ENCODE results near the gene KIF26A.

GRCh38 chr14:104179564-104180129 lies 41.3 kb downstream of the KIF26A start:
- TF ChIP-seq, protein P1, sequence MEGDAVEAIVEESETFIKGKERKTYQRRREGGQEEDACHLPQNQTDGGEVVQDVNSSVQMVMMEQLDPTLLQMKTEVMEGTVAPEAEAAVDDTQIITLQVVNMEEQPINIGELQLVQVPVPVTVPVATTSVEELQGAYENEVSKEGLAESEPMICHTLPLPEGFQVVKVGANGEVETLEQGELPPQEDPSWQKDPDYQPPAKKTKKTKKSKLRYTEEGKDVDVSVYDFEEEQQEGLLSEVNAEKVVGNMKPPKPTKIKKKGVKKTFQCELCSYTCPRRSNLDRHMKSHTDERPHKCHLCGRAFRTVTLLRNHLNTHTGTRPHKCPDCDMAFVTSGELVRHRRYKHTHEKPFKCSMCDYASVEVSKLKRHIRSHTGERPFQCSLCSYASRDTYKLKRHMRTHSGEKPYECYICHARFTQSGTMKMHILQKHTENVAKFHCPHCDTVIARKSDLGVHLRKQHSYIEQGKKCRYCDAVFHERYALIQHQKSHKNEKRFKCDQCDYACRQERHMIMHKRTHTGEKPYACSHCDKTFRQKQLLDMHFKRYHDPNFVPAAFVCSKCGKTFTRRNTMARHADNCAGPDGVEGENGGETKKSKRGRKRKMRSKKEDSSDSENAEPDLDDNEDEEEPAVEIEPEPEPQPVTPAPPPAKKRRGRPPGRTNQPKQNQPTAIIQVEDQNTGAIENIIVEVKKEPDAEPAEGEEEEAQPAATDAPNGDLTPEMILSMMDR (IDR thresholded peaks at IDR 0.05; ENCODE audit: low read depth, low read length): no peak
- TF ChIP-seq MAX (IDR thresholded peaks at IDR 0.05; ENCODE audit: low read depth, low read length): no peak
